Fibroblast of mammary gland (primary cell): ENCODE measurements around the gene PCA3.
A peak's percentile ranks its signal among the peaks of the same experiment; 100 is the strongest.

Experiments
- DNase-seq: peaks from one replicate; pipeline ENCODE4 v3.0.0-alpha.2; 2010; ENCODE audit warnings: low read depth
- H3K4me3 ChIP-seq: 2 replicates; pipeline ENCODE4 v1.5.1; 2011; ENCODE audit warnings: low read depth, mild to moderate bottlenecking, low read length, moderate library complexity; ENCODE audit not compliant: control insufficient read depth
- CTCF ChIP-seq: conservative IDR thresholded peaks from 2 replicates; pipeline ENCODE4 v1.5.1; 2011; ENCODE audit warnings: low read depth, low read length, inconsistent platforms; ENCODE audit not compliant: control insufficient read depth, insufficient read depth

Gene PCA3

GRCh38 chr9:76808636-76809035 is 44.4 kb downstream of the PCA3 start:
- no peak overlapping the region for H3K4me3 ChIP-seq
- DNase-seq: peak; percentile 11
- no peak for TF ChIP-seq CTCF

GRCh38 chr9:76810377-76810957 is 46.2 kb downstream of the PCA3 start:
- peak; percentile 78 for DNase-seq
- peak; percentile 95 for TF ChIP-seq CTCF
- no peak overlapping the region for H3K4me3 ChIP-seq

- no peak for TF ChIP-seq CTCF
- DNase-seq: no peak
- no peak overlapping the region for H3K4me3 ChIP-seq
Observed at GRCh38 chr9:76812591-76812990, 48.4 kb downstream of the PCA3 start.

- H3K4me3 ChIP-seq: no peak overlapping the region
- DNase-seq: peak; percentile 98
- no peak for TF ChIP-seq CTCF
Observed at GRCh38 chr9:76817489-76817888, 53.3 kb downstream of the PCA3 start.

GRCh38 chr9:76818271-76818670 is 54.0 kb downstream of the PCA3 start:
- DNase-seq: peak; percentile 99
- no peak overlapping the region for H3K4me3 ChIP-seq
- TF ChIP-seq CTCF: no peak

- no peak overlapping the region for H3K4me3 ChIP-seq
- no peak for DNase-seq
- TF ChIP-seq CTCF: no peak
Observed at GRCh38 chr9:76820431-76820830, 56.2 kb downstream of the PCA3 start.

- no peak for DNase-seq
- TF ChIP-seq CTCF: no peak
Observed at GRCh38 chr9:76827296-76828080, 63.2 kb downstream of the PCA3 start.

More at GRCh38 chr9:76827296-76828080, 63.2 kb downstream of the PCA3 start:
- no peak overlapping the region for H3K4me3 ChIP-seq
